Endothelial cell of umbilical vein (primary cell): Measurements from ENCODE around the gene EIF5B. TPM values are rescaled to one million over a fixed set of nuclear protein-coding genes. Genes with fewer than 3 reads are reported as not detected.

ENCODE experiments used
- BruUV-seq: library from RNA; stranded (reverse); fragments of 400-500 nt; replicated peaks from 2 replicates; lab custom pipeline; 2021; lab: Mats Ljungman, UMichigan
- CTCF ChIA-PET: fragments of 300-600, 350-600 bp; sonication (Branson Sonifier 250); formaldehyde crosslinking; loops from one replicate; lab custom pipeline; 2021; ENCODE audit warnings: antibody characterized with exemption, inconsistent platforms; lab: Charles Lee
- POLR2A ChIA-PET: fragments of 300-600, 350-600 bp; sonication (Branson Sonifier 250); formaldehyde crosslinking; loops from one replicate; lab custom pipeline; 2021; ENCODE audit warnings: antibody characterized with exemption, inconsistent platforms; lab: Charles Lee
- DNase-seq: peaks from one replicate; pipeline ENCODE4 v3.0.0-alpha.2; 2011; ENCODE audit warnings: low read depth, low spot score
- FAIRE-seq: peaks from 2 replicates; lab custom pipeline; 2011; peaks lifted over from hg19 to GRCh38; lab: Jason Lieb, UNC
- H2AFZ ChIP-seq: 2 replicates; pipeline ENCODE4 v1.6.0; 2012; ENCODE audit warnings: low read depth, low read length, control low read depth, inconsistent platforms
- H3K27ac ChIP-seq: 2 replicates; pipeline ENCODE4 v1.5.1; 2011; ENCODE audit warnings: low read depth, mild to moderate bottlenecking, control low read depth, low read length, moderate library complexity; ENCODE audit not compliant: insufficient read depth
- H3K27me3 ChIP-seq, 2 experiments: 2 replicates each; pipeline versions ENCODE4 v1.6.0 to v1.6.1; 2011; ENCODE audit warnings: low read length in 2 of 2, mixed read lengths in 1 of 2; ENCODE audit not compliant: control insufficient read depth in 2 of 2, insufficient read depth in 2 of 2
- H3K36me3 ChIP-seq, 2 experiments: 2 replicates in 1 of 2; 3 replicates in 1 of 2; pipeline ENCODE4 v1.5.1; 2011; ENCODE audit warnings: low read length in 2 of 2, mild to moderate bottlenecking in 1 of 2, moderate library complexity in 1 of 2; ENCODE audit not compliant: control insufficient read depth in 2 of 2, insufficient read depth in 2 of 2; ENCODE audit errors: extremely low read depth in 1 of 2
- H3K4me1 ChIP-seq: 3 replicates; pipeline ENCODE4 v1.5.1; 2011; ENCODE audit warnings: mild to moderate bottlenecking, low read length; ENCODE audit not compliant: control insufficient read depth, insufficient read depth; ENCODE audit errors: extremely low read depth
- H3K4me2 ChIP-seq: 2 replicates; pipeline ENCODE4 v1.6.1; 2011; ENCODE audit warnings: low read length, control low read depth, mixed read lengths; ENCODE audit not compliant: insufficient read depth
- H3K4me3 ChIP-seq, 3 experiments: fragments of 200-600 bp in 1 of 3; sonication (generic), shearing (Covaris generic) in 1 of 3; replicated peaks in 1 of 3; 2 replicates each; pipeline ENCODE4 v1.5.1; 2011 to 2016; ENCODE audit warnings: control low read depth in 3 of 3, low read length in 3 of 3, mild to moderate bottlenecking in 2 of 3, inconsistent platforms in 1 of 3, low read depth in 1 of 3, moderate library complexity in 1 of 3; ENCODE audit not compliant: insufficient read depth in 1 of 3
- H3K79me2 ChIP-seq: 2 replicates; pipeline ENCODE4 v1.6.0; 2012; ENCODE audit warnings: low read length, inconsistent platforms; ENCODE audit not compliant: control insufficient read depth, insufficient read depth
- H3K9ac ChIP-seq: replicated peaks from 2 replicates; pipeline ENCODE3; 2011; ENCODE audit warnings: low read length, control low read depth; ENCODE audit not compliant: insufficient read depth; ENCODE audit errors: extremely low read depth
- H3K9me1 ChIP-seq: replicated peaks from 3 replicates; pipeline ENCODE4 v1.6.0; 2011; ENCODE audit warnings: mild to moderate bottlenecking, low read length; ENCODE audit not compliant: control insufficient read depth, insufficient read depth; ENCODE audit errors: extremely low read depth
- H3K9me3 ChIP-seq: replicated peaks from 2 replicates; pipeline ENCODE4 v1.5.1; 2012; ENCODE audit warnings: low read length, inconsistent platforms; ENCODE audit not compliant: control insufficient read depth, insufficient read depth
- H4K20me1 ChIP-seq: replicated peaks from 2 replicates; pipeline ENCODE3; 2011; ENCODE audit warnings: mild to moderate bottlenecking, low read length; ENCODE audit not compliant: control insufficient read depth, insufficient read depth; ENCODE audit errors: extremely low read depth
- CTCF ChIP-seq, 2 donors: IDR thresholded peaks; 1 replicate in 1 of 2; 2 replicates in 1 of 2; pipeline ENCODE4 v1.5.1; 2011; ENCODE audit warnings: low read length in 2 of 2, mild to moderate bottlenecking in 2 of 2, moderate library complexity in 2 of 2, control low read depth in 1 of 2, inconsistent platforms in 1 of 2, low read depth in 1 of 2; ENCODE audit not compliant: insufficient read depth in 1 of 2; ENCODE audit errors: extremely low read depth in 1 of 2
- EZH2 ChIP-seq: IDR thresholded peaks from 2 replicates; pipeline ENCODE4 v1.6.1; 2012; ENCODE audit warnings: borderline replicate concordance, low read depth, mild to moderate bottlenecking, moderate library complexity, low read length, inconsistent platforms; ENCODE audit not compliant: severe bottlenecking
- FOS ChIP-seq: IDR thresholded peaks from 2 replicates; pipeline ENCODE4 v1.6.1; 2011; ENCODE audit warnings: mild to moderate bottlenecking, low read length, moderate library complexity, borderline replicate concordance; ENCODE audit not compliant: insufficient read depth
- GATA2 ChIP-seq: IDR thresholded peaks from 2 replicates; pipeline ENCODE4 v1.7.0; 2011; ENCODE audit warnings: low read depth, mild to moderate bottlenecking, moderate library complexity, mixed read lengths, low read length; ENCODE audit not compliant: insufficient read length, insufficient read depth
- JUN ChIP-seq: IDR thresholded peaks from 2 replicates; pipeline ENCODE4 v1.6.1; 2011; ENCODE audit warnings: borderline replicate concordance, low read depth; ENCODE audit not compliant: insufficient read length, insufficient read depth
- MAX ChIP-seq: IDR thresholded peaks from 2 replicates; pipeline ENCODE4 v1.6.1; 2011; ENCODE audit not compliant: insufficient read depth, insufficient read length
- MYC ChIP-seq: IDR thresholded peaks from one replicate; pipeline ENCODE4 v1.6.1; 2011; ENCODE audit warnings: mild to moderate bottlenecking, low read depth, low read length
- POLR2A ChIP-seq: IDR thresholded peaks from 2 replicates; pipeline ENCODE4 v1.6.1; 2012; ENCODE audit warnings: low read depth, mild to moderate bottlenecking, control low read depth, low read length
- POLR2AphosphoS5 ChIP-seq: IDR thresholded peaks from 2 replicates; pipeline ENCODE4 v1.6.1; 2012; ENCODE audit warnings: low read depth, mild to moderate bottlenecking, control low read depth, low read length, moderate library complexity; ENCODE audit not compliant: insufficient read depth
- dilution Hi-C: fragments of 300-500 bp; cut with MboI; formaldehyde crosslinking; loops from one replicate; pipeline ENCODE4 v1.15.0; 2019; ENCODE audit warnings: low sequenced_read_pairs; ENCODE audit not compliant: extremely low pct_ligation_motif_present
- intact Hi-C: fragments of 100-400 bp; cut with micrococcal nuclease; formaldehyde crosslinking; loops from one replicate; pipeline ENCODE4 v1.10.0; 2022
- polyA plus RNA-seq, 4 experiments: library from polyadenylated mRNA; depleted of rRNA in 3 of 4; stranded (reverse) in 3 of 4; unstranded in 1 of 4; fragments of >200 nt; gene quantifications; 2 replicates each; pipeline versions ENCODE4 v1.2.1 to v1.2.3, GENCODE V29; 2011 to 2012; ENCODE audit warnings: missing spikeins in 1 of 4
- total RNA-seq: library from RNA; stranded (reverse); gene quantifications from 2 replicates; pipeline ENCODE4 v1.2.3, GENCODE V29; 2021

EIF5B gene
- total and polyA plus RNA-seq, 2 donors (not counting 3 experiments of a cell fraction or from before 2014, with no cell fraction given), result 10.1 to 54.5 TPM

GRCh38 chr2:99386011-99386410 lies 48.8 kb downstream of the EIF5B start:
- peaks cover 3% of the 10 kb centered on the region for H3K79me2 ChIP-seq
- no peaks in the 10 kb centered on the region for H3K9me1 ChIP-seq
- dilution Hi-C loops (no loop called here), intact Hi-C loops (no loop called here)
- H4K20me1 ChIP-seq, result no peaks in the 10 kb centered on the region
- H3K9ac ChIP-seq, result no peak overlapping the region
- BruUV-seq, result no TSS peak
- no peaks in the 10 kb centered on the region for H3K27me3 ChIP-seq
- H2AFZ ChIP-seq, result no peak overlapping the region
- no peak for FAIRE-seq
- H3K4me2 ChIP-seq, result no peak overlapping the region
- TF ChIP-seq CTCF (IDR thresholded peaks at IDR 0.05; ENCODE audit: extremely low read depth in 1 of 2, insufficient read depth in 1 of 2, low read depth in 1 of 2, low read length in 2 of 2) (no peak), FOS (no peak), POLR2AphosphoS5 (no peak), MYC (no peak), POLR2A (no peak), MAX (no peak), JUN (no peak), EZH2 (no peak), GATA2 (no peak)
- POLR2A ChIA-PET, result no interaction called here
- peaks cover 10% of the 10 kb centered on the region in 2 experiments for H3K36me3 ChIP-seq
- H3K9me3 ChIP-seq, result no peaks in the 10 kb centered on the region
- H3K4me1 ChIP-seq, result no peaks in the 10 kb centered on the region
- DNase-seq, result no peak
- no peak overlapping the region for H3K27ac ChIP-seq
- no peak overlapping the region for H3K4me3 ChIP-seq
- CTCF ChIA-PET, result no interaction called here
